Stimulated activated CD4-positive, alpha-beta T cell treated with anti-CD3 and anti-CD28 coated beads, Interleukin-2, amount 100 ng/mL, for 48 hours (primary cell): ENCODE data around the gene CHL1.

Source experiments
- DNase-seq, 2 donors: peaks; one replicate each; pipeline ENCODE4 v3.0.0-alpha.2; 2020

The CHL1 gene

GRCh38 chr3:411226-411625, 214.7 kb downstream of the CHL1 start:
- no peak for DNase-seq

- DNase-seq = no peak
Observed at GRCh38 chr3:414063-414462, 217.5 kb downstream of the CHL1 start.

GRCh38 chr3:418239-418929, 221.8 kb downstream of the CHL1 start:
- no peak for DNase-seq

- no peak for DNase-seq
Observed at GRCh38 chr3:420584-420983, 224.0 kb downstream of the CHL1 start.

- DNase-seq = no peak
Observed at GRCh38 chr3:425079-425478, 228.5 kb downstream of the CHL1 start.

GRCh38 chr3:426072-426471, 229.5 kb downstream of the CHL1 start:
- no peak for DNase-seq

- no peak for DNase-seq
Observed at GRCh38 chr3:427128-427527, 230.6 kb downstream of the CHL1 start.

GRCh38 chr3:430186-430585, 233.6 kb downstream of the CHL1 start:
- no peak for DNase-seq

- DNase-seq = no peak
Observed at GRCh38 chr3:435161-435560, 238.6 kb downstream of the CHL1 start.

GRCh38 chr3:436053-436452, 239.5 kb downstream of the CHL1 start:
- no peak for DNase-seq

GRCh38 chr3:440826-441225, 244.3 kb downstream of the CHL1 start:
- DNase-seq = no peak

- no peak for DNase-seq
Observed at GRCh38 chr3:445960-446359, 249.4 kb downstream of the CHL1 start.

- no peak for DNase-seq
Observed at GRCh38 chr3:447671-448070, 251.1 kb downstream of the CHL1 start.

GRCh38 chr3:449711-450110, 253.1 kb downstream of the CHL1 start:
- no peak for DNase-seq

- no peak for DNase-seq
Observed at GRCh38 chr3:452221-452620, 255.7 kb downstream of the CHL1 start.

GRCh38 chr3:453106-453505, 256.5 kb downstream of the CHL1 start:
- no peak for DNase-seq

GRCh38 chr3:454986-455385, 258.4 kb downstream of the CHL1 start:
- no peak for DNase-seq

GRCh38 chr3:458124-458523, 261.6 kb downstream of the CHL1 start:
- DNase-seq = no peak

- no peak for DNase-seq
Observed at GRCh38 chr3:458653-459310, 262.2 kb downstream of the CHL1 start.
